Measurements from ENCODE around the gene ZEB2. TPM values are rescaled to one million over a fixed set of nuclear protein-coding genes. Genes with fewer than 3 reads are reported as not detected.

The ZEB2 gene
- total and polyA plus RNA-seq, 2 of the 8 experiments (the other 6 are each of a cell fraction or from before 2014, with no cell fraction given), result 0.38 TPM; not detected in 1

DNA sequence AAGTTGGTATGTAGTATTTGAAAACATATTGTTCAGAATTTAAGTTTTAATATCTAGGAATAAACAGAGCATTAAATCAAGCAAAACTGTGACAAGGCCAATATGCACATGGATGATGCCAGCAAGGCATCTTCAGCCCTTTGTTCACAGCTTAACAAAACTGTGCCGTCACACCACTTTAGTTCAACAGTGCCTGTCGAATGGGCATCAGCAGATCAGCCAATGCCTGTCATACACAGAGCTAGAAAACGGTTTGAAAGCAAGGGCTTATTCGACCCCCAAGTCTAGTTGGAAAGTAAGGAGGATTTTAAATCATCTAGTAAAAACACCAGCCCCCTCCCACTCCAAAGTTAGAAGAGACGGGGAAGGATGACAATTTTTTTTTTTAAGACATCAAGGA, 16.7 kb downstream of the ZEB2 start:
- peaks cover 0 to 5% (median 0%) of the 10 kb centered on the region in 4 experiments; a peak in 3 of 7 replicates for H3K27me3 ChIP-seq (replicated peaks in 1 of 4; ENCODE audit: control insufficient read depth in 3 of 4, extremely low read depth in 1 of 4, insufficient read depth in 3 of 4, low read length in 3 of 4)
- no peak overlapping the region for H2AK5ac ChIP-seq (ENCODE audit: low read depth, low read length)
- H3K9me3 ChIP-seq (ENCODE audit: insufficient read depth in 2 of 2, low read depth in 1 of 2, low read length in 1 of 2), result no peaks in the 10 kb centered on the region
- CTCF ChIA-PET (ENCODE audit: partially characterized antibody), result interaction anchor here (0.7 to 4.7 kb wide), 8 partner anchors 12 to 206 kb away, joined by 3 to 18 read pairs (median 4); no protein-coding TSS in a partner anchor
- no peaks in the 10 kb centered on the region for H3K79me1 ChIP-seq (ENCODE audit: low read depth, low read length)
- no peak overlapping the region for H3K4me2 ChIP-seq (ENCODE audit: insufficient read depth in 1 of 2, low read depth in 2 of 2, low read length in 2 of 2)
- 79% methylated on average over 5 of the region's 5 CpGs; no CpG with 5 or more reads in 1 of the 2 experiments for WGBS, 2 experiments (ENCODE audit: extremely low coverage in 1 of 2, insufficient coverage in 1 of 2, insufficient read length in 1 of 2, insufficient replicate concordance in 2 of 2, low coverage in 1 of 2, low lambda C conversion rate in 2 of 2, missing lambda C conversion rate in 1 of 2)
- H2BK15ac ChIP-seq (ENCODE audit: low read length), result no peak overlapping the region
- no peak overlapping the region for H4K5ac ChIP-seq (ENCODE audit: insufficient read length, low read depth, low read length)
- peaks cover 0 to 11% (median 10%) of the 10 kb centered on the region in 4 experiments; a peak in 5 of 7 replicates for H3K4me1 ChIP-seq (replicated peaks in 1 of 4; ENCODE audit: control insufficient read depth in 3 of 4, insufficient read depth in 4 of 4, low read length in 3 of 4)
- H3K79me2 ChIP-seq (ENCODE audit: control insufficient read depth in 1 of 2, insufficient read depth in 2 of 2, low read length in 2 of 2), result no peaks in the 10 kb centered on the region
- no peak overlapping the region for H3K14ac ChIP-seq (ENCODE audit: insufficient read length)
- H2AFZ ChIP-seq (ENCODE audit: low read length), result no peak overlapping the region
- DNase-seq (ENCODE audit: low read depth in 1 of 2, low spot score in 2 of 2) (no peak), FAIRE-seq (no peak)
- H3K9ac ChIP-seq (replicated peaks in 1 of 4; ENCODE audit: extremely low read depth in 1 of 4, low read depth in 3 of 4, low read length in 3 of 4), result no peak overlapping the region
- H3K23me2 ChIP-seq (ENCODE audit: low read depth, low read length), result no peaks in the 10 kb centered on the region
- H2BK5ac ChIP-seq (ENCODE audit: low read depth, low read length), result no peak overlapping the region
- no peak overlapping the region for H2BK20ac ChIP-seq (ENCODE audit: low read length)
- H3K23ac ChIP-seq (ENCODE audit: insufficient read length), result no peak overlapping the region
- H4K20me1 ChIP-seq (replicated peaks in 1 of 2; ENCODE audit: control insufficient read depth in 1 of 2, insufficient read depth in 2 of 2, low read length in 2 of 2), result no peaks in the 10 kb centered on the region
- POLR2A ChIA-PET (ENCODE audit: partially characterized antibody), result interaction anchor here (0.8 kb wide), 1 partner anchor 53 kb away, joined by 3 read pairs; no protein-coding TSS in a partner anchor
- H4K91ac ChIP-seq (replicated peaks; ENCODE audit: insufficient read length, low read length), result no peak overlapping the region
- no peak overlapping the region for H3K56ac ChIP-seq (replicated peaks; ENCODE audit: insufficient read length, low read depth, low read length)
- no peak overlapping the region for H3K4me3 ChIP-seq (ENCODE audit: extremely low read depth in 1 of 4, insufficient read depth in 2 of 4, low read depth in 3 of 4, low read length in 4 of 4)
- no peak overlapping the region for H4K8ac ChIP-seq (ENCODE audit: extremely low read depth, insufficient read depth, low read length)
- H3K36me3 ChIP-seq (ENCODE audit: control insufficient read depth in 2 of 4, insufficient read depth in 4 of 4, low read length in 3 of 4), result no peaks in the 10 kb centered on the region
- H3K18ac ChIP-seq (ENCODE audit: extremely low read depth, low read length), result no peak overlapping the region; the same call in 1 of the 2 replicates
- H3K27ac ChIP-seq (ENCODE audit: low read depth, low read length), result no peak overlapping the region
- no peak overlapping the region for H2BK120ac ChIP-seq (replicated peaks; ENCODE audit: low read depth, low read length)
- H3K4ac ChIP-seq (replicated peaks; ENCODE audit: insufficient read length, low read depth, low read length), result no peak overlapping the region
- no peak overlapping the region for H2BK12ac ChIP-seq (ENCODE audit: low read depth, low read length)
- TF ChIP-seq EZH2 (IDR thresholded peaks at IDR 0.05; ENCODE audit: low read depth, low read length, severe bottlenecking) (no peak), SP4 (IDR thresholded peaks at IDR 0.05; ENCODE audit: low read length) (no peak), SIX5 (IDR thresholded peaks at IDR 0.05; ENCODE audit: low read depth, low read length) (no peak), TAF7 (optimal IDR thresholded peaks at IDR 0.05; ENCODE audit: borderline replicate concordance, low read depth, low read length) (no peak), CBX5 (IDR thresholded peaks at IDR 0.05; ENCODE audit: low read depth, low read length) (no peak), POLR2AphosphoS5 (IDR thresholded peaks at IDR 0.05; ENCODE audit: low read depth, low read length) (no peak), KDM1A (IDR thresholded peaks at IDR 0.05; ENCODE audit: borderline replicate concordance, low read length) (no peak), KDM4A (IDR thresholded peaks at IDR 0.05; ENCODE audit: low read depth, low read length, severe bottlenecking) (no peak), GABPA (IDR thresholded peaks at IDR 0.05; ENCODE audit: borderline replicate concordance, insufficient read depth, low read length) (no peak), CEBPB (IDR thresholded peaks at IDR 0.05; ENCODE audit: low read depth, low read length) (no peak)
